Endodermal cell (in vitro differentiated cells): Measurements from ENCODE around the gene CSTA. TPM values are rescaled to one million over a fixed set of nuclear protein-coding genes. Genes with fewer than 3 reads are reported as not detected.

ENCODE experiments used
- DNase-seq: peaks from one replicate; pipeline ENCODE4 v3.0.0-alpha.2; 2017
- H3K27ac ChIP-seq: 2 replicates; pipeline ENCODE4 v1.5.1; 2013; ENCODE audit warnings: mild to moderate bottlenecking, low read depth, low read length, moderate library complexity
- H3K27me3 ChIP-seq: 2 replicates; pipeline ENCODE4 v1.6.1; 2013; ENCODE audit warnings: mild to moderate bottlenecking, low read length, moderate library complexity; ENCODE audit not compliant: insufficient read depth, control insufficient read depth, poor library complexity, severe bottlenecking
- H3K36me3 ChIP-seq: 2 replicates; pipeline ENCODE4 v1.7.0; 2013; ENCODE audit warnings: mild to moderate bottlenecking, low read length, moderate library complexity; ENCODE audit not compliant: control insufficient read depth, insufficient read depth
- H3K4me1 ChIP-seq: one replicate; pipeline ENCODE4 v1.7.0; 2013; ENCODE audit warnings: low read length; ENCODE audit not compliant: control insufficient read depth, insufficient read depth
- H3K4me3 ChIP-seq: 2 replicates; pipeline ENCODE4 v1.5.1; 2013; ENCODE audit warnings: mild to moderate bottlenecking, low read length, moderate library complexity
- H3K9ac ChIP-seq: 2 replicates; pipeline ENCODE4 v1.6.1; 2013; ENCODE audit warnings: mild to moderate bottlenecking, low read length, moderate library complexity; ENCODE audit not compliant: poor library complexity, severe bottlenecking; ENCODE audit errors: extremely low read depth
- H3K9me3 ChIP-seq: 2 replicates; pipeline ENCODE4 v1.6.1; 2013; ENCODE audit warnings: mild to moderate bottlenecking, low read length, moderate library complexity; ENCODE audit not compliant: control insufficient read depth
- H3K27ac Mint-ChIP-seq: 2 replicates; pipeline ENCODE4 v1.8.0; 2020; ENCODE audit warnings: mixed read lengths
- H3K27me3 Mint-ChIP-seq: 2 replicates; pipeline ENCODE4 v1.8.0; 2021; ENCODE audit warnings: mild to moderate bottlenecking, mixed read lengths; ENCODE audit not compliant: insufficient read depth
- H3K36me3 Mint-ChIP-seq: 2 replicates; pipeline ENCODE4 v1.8.0; 2020; ENCODE audit warnings: low read depth, mixed read lengths
- H3K4me1 Mint-ChIP-seq: 2 replicates; pipeline ENCODE4 v1.8.0; 2020; ENCODE audit warnings: mixed read lengths
- H3K4me3 Mint-ChIP-seq: 2 replicates; pipeline ENCODE4 v1.8.0; 2020; ENCODE audit warnings: mild to moderate bottlenecking, moderate library complexity, mixed read lengths
- H3K9me3 Mint-ChIP-seq: 2 replicates; pipeline ENCODE4 v1.8.0; 2020; ENCODE audit warnings: mild to moderate bottlenecking, mixed read lengths
- CTCF ChIP-seq: fragments of 200-600 bp; sonication (generic); conservative IDR thresholded peaks from 2 replicates; pipeline ENCODE4 v1.5.0; 2021; ENCODE audit warnings: antibody characterized with exemption, mild to moderate bottlenecking
- WGBS, 2 experiments: methylation state at CpG; one replicate each; pipeline versions ENCODE4 v1.1.5 to v1.1.7; 2013; ENCODE audit warnings: missing lambda C conversion rate in 2 of 2, mixed read lengths in 1 of 2; ENCODE audit not compliant: insufficient coverage in 1 of 2, insufficient read length in 1 of 2; 5-methylcytosine and 5-hydroxymethylcytosine counted together
- total RNA-seq, 2 donors: library from RNA; stranded (reverse); fragmentation: NEBNext Ultra II Directional in 1 of 2; extraction: Animal tissue kit (Norgen Biotek cat#: 25700) in 1 of 2; gene quantifications; 2 replicates in 1 of 2; 3 replicates in 1 of 2; pipeline ENCODE4 v1.2.1, GENCODE V29; 2021

The CSTA gene
- total RNA-seq, 2 donors from 2014 or later, result not detected

- Histone ChIP-seq H3K4me1 (no peaks in the 10 kb centered on the region), H3K9ac (no peak overlapping the region), H3K27me3 (peaks cover 57% of the 10 kb centered on the region), H3K36me3 (no peaks in the 10 kb centered on the region), H3K4me3 (no peak overlapping the region), H3K9me3 (peaks cover 3% of the 10 kb centered on the region), H3K27ac (no peak overlapping the region)
- Mint-ChIP-seq H3K27me3 (peaks cover 31% of the 10 kb centered on the region), H3K4me3 (no peak overlapping the region), H3K27ac (no peak overlapping the region), H3K4me1 (peaks cover 10% of the 10 kb centered on the region), H3K9me3 (peaks cover 1% of the 10 kb centered on the region), H3K36me3 (no peaks in the 10 kb centered on the region)
- TF ChIP-seq CTCF, result no peak
- no peak for DNase-seq
Observed at GRCh38 chr3:122301063-122301462, 24.0 kb upstream of the CSTA start.

GRCh38 chr3:122305818-122306621, 19.0 kb upstream of the CSTA start:
- H3K4me1 Mint-ChIP-seq, result peaks cover 14% of the 10 kb centered on the region
- Histone ChIP-seq H3K27me3 (peaks cover 92% of the 10 kb centered on the region), H3K27ac (no peak overlapping the region), H3K9ac (no peak overlapping the region), H3K36me3 (no peaks in the 10 kb centered on the region), H3K9me3 (no peaks in the 10 kb centered on the region), H3K4me1 (peaks cover 3% of the 10 kb centered on the region), H3K4me3 (no peak overlapping the region)
- H3K4me3 Mint-ChIP-seq, result no peak overlapping the region
- DNase-seq, result peak; percentile 75
- peaks cover 66% of the 10 kb centered on the region for H3K27me3 Mint-ChIP-seq
- WGBS, 2 experiments, result 57 to 68% methylated on average over 3 of the region's 3 CpGs
- H3K9me3 Mint-ChIP-seq, result no peaks in the 10 kb centered on the region
- TF ChIP-seq CTCF, result peak; percentile 64
- no peaks in the 10 kb centered on the region for H3K36me3 Mint-ChIP-seq
- no peak overlapping the region for H3K27ac Mint-ChIP-seq

GRCh38 chr3:122306622-122306953, 18.5 kb upstream of the CSTA start:
- Mint-ChIP-seq H3K36me3 (no peaks in the 10 kb centered on the region), H3K4me3 (no peak overlapping the region), H3K4me1 (peaks cover 14% of the 10 kb centered on the region), H3K27ac (no peak overlapping the region), H3K27me3 (peaks cover 69% of the 10 kb centered on the region), H3K9me3 (no peaks in the 10 kb centered on the region)
- 79 to 92% methylated on average over 2 of the region's 2 CpGs for WGBS, 2 experiments
- H3K9me3 ChIP-seq, result no peaks in the 10 kb centered on the region
- no peak overlapping the region for H3K4me3 ChIP-seq
- no peaks in the 10 kb centered on the region for H3K36me3 ChIP-seq
- H3K4me1 ChIP-seq, result peaks cover 3% of the 10 kb centered on the region
- peaks cover 92% of the 10 kb centered on the region for H3K27me3 ChIP-seq
- H3K9ac ChIP-seq, result no peak overlapping the region
- no peak for TF ChIP-seq CTCF
- DNase-seq, result no peak
- H3K27ac ChIP-seq, result no peak overlapping the region
